Chondrocyte (in vitro differentiated cells): ENCODE results near the gene RELL1. TPM values are rescaled to one million over a fixed set of nuclear protein-coding genes. Genes with fewer than 3 reads are reported as not detected.

Experiments
- DNase-seq: peaks from one replicate; pipeline ENCODE4 v3.0.0; 2021; ENCODE audit warnings: mixed read lengths, low spot score
- H3K27ac Mint-ChIP-seq: one replicate; pipeline ENCODE4 v1.8.0; 2021; ENCODE audit warnings: mild to moderate bottlenecking, moderate library complexity, mixed read lengths; ENCODE audit not compliant: unreplicated experiment
- H3K27me3 Mint-ChIP-seq: 2 replicates; pipeline ENCODE4 v1.8.0; 2021; ENCODE audit warnings: low read depth, mixed read lengths
- H3K36me3 Mint-ChIP-seq: 2 replicates; pipeline ENCODE4 v1.8.0; 2021; ENCODE audit warnings: low read depth, mixed read lengths
- H3K4me1 Mint-ChIP-seq: 2 replicates; pipeline ENCODE4 v1.8.0; 2021; ENCODE audit warnings: low read depth, mild to moderate bottlenecking, mixed read lengths
- H3K4me3 Mint-ChIP-seq: one replicate; pipeline ENCODE4 v1.8.0; 2021; ENCODE audit warnings: mild to moderate bottlenecking, moderate library complexity, mixed read lengths; ENCODE audit not compliant: unreplicated experiment
- H3K9me3 Mint-ChIP-seq: 2 replicates; pipeline ENCODE4 v1.8.0; 2021; ENCODE audit warnings: low read depth, mixed read lengths
- CTCF ChIP-seq: fragments of 200-600 bp; sonication (generic); IDR thresholded peaks from 2 replicates; pipeline ENCODE4 v1.5.0; 2021; ENCODE audit warnings: antibody characterized with exemption, mild to moderate bottlenecking, moderate library complexity
- total RNA-seq: library from RNA; stranded (reverse); gene quantifications from 3 replicates; pipeline ENCODE4 v1.2.1, GENCODE V29; 2021

RELL1 gene
- total RNA-seq, 1 donor from 2014 or later: 22.8 TPM

GRCh38 chr4:37623940-37624339 is 62.2 kb downstream of the RELL1 start:
- H3K27me3 Mint-ChIP-seq: no peaks in the 10 kb centered on the region
- DNase-seq: no peak
- no peak overlapping the region for H3K4me3 Mint-ChIP-seq
- H3K9me3 Mint-ChIP-seq: no peaks in the 10 kb centered on the region
- H3K27ac Mint-ChIP-seq: no peak overlapping the region
- peaks cover 3% of the 10 kb centered on the region for H3K36me3 Mint-ChIP-seq
- H3K4me1 Mint-ChIP-seq: peaks cover 12% of the 10 kb centered on the region
- no peak for TF ChIP-seq CTCF

- no peak for TF ChIP-seq CTCF
- H3K27me3 Mint-ChIP-seq: no peaks in the 10 kb centered on the region
- H3K36me3 Mint-ChIP-seq: peaks cover 3% of the 10 kb centered on the region
- peak overlapping the region; percentile 64 for H3K27ac Mint-ChIP-seq
- H3K4me3 Mint-ChIP-seq: no peak overlapping the region
- no peaks in the 10 kb centered on the region for H3K9me3 Mint-ChIP-seq
- peaks cover 11% of the 10 kb centered on the region for H3K4me1 Mint-ChIP-seq
- DNase-seq: no peak
These were observed 63.1 kb downstream of the RELL1 start for GRCh38 chr4:37623125-37623524.

- no peak for DNase-seq
- H3K9me3 Mint-ChIP-seq: no peaks in the 10 kb centered on the region
- peaks cover 7% of the 10 kb centered on the region for H3K4me1 Mint-ChIP-seq
- H3K27me3 Mint-ChIP-seq: no peaks in the 10 kb centered on the region
- no peak for TF ChIP-seq CTCF
- H3K36me3 Mint-ChIP-seq: peaks cover 1% of the 10 kb centered on the region
- H3K4me3 Mint-ChIP-seq: no peak overlapping the region
- no peak overlapping the region for H3K27ac Mint-ChIP-seq
These were observed 66.0 kb downstream of the RELL1 start for GRCh38 chr4:37620176-37620575.

GRCh38 chr4:37615720-37616063 is 70.5 kb downstream of the RELL1 start:
- TF ChIP-seq CTCF: no peak
- H3K9me3 Mint-ChIP-seq: no peaks in the 10 kb centered on the region
- no peak for DNase-seq
- peaks cover 5% of the 10 kb centered on the region for H3K36me3 Mint-ChIP-seq
- no peaks in the 10 kb centered on the region for H3K4me1 Mint-ChIP-seq
- H3K27me3 Mint-ChIP-seq: no peaks in the 10 kb centered on the region
- no peak overlapping the region for H3K4me3 Mint-ChIP-seq
- no peak overlapping the region for H3K27ac Mint-ChIP-seq

- no peak for DNase-seq
- H3K27ac Mint-ChIP-seq: no peak overlapping the region
- no peak for TF ChIP-seq CTCF
These were observed 71.0 kb downstream of the RELL1 start for GRCh38 chr4:37615059-37615719.

More at GRCh38 chr4:37615059-37615719, 71.0 kb downstream of the RELL1 start:
- Mint-ChIP-seq H3K36me3 (peaks cover 5% of the 10 kb centered on the region), H3K9me3 (no peaks in the 10 kb centered on the region), H3K4me1 (no peaks in the 10 kb centered on the region), H3K27me3 (no peaks in the 10 kb centered on the region), H3K4me3 (no peak overlapping the region)
